Activated CD8-positive, alpha-beta T cell treated with anti-CD3 and anti-CD28 coated beads for 36 hours (primary cell): ENCODE results near the gene TACSTD2. TPM values are rescaled to one million over a fixed set of nuclear protein-coding genes. Genes with fewer than 3 reads are reported as not detected.
"Not testable (repeated sequence)": the region's sequence is repeated elsewhere in the genome, so short reads cannot be mapped to it uniquely, and the experiment has no call there.

ENCODE experiments used
- ATAC-seq: fragments of 200-7000 bp; cut with Tn5 transposase; one replicate; pipeline ENCODE4 v1.10.0; 2021; ENCODE audit warnings: mild to moderate bottlenecking, moderate library complexity
- CTCF ChIA-PET: fragments of 350-600 bp; sonication (Branson Sonifier 250); formaldehyde crosslinking; loops from one replicate; lab custom pipeline; 2021; ENCODE audit warnings: antibody characterized with exemption; lab: Charles Lee
- POLR2A ChIA-PET: fragments of 350-600 bp; sonication (Branson Sonifier 250); formaldehyde crosslinking; loops from one replicate; lab custom pipeline; 2021; ENCODE audit warnings: antibody characterized with exemption; lab: Charles Lee
- DNase-seq: peaks from one replicate; pipeline ENCODE4 v3.0.0-alpha.2; 2020
- H3K27ac Mint-ChIP-seq: one replicate; pipeline ENCODE4 v1.8.0; 2021; ENCODE audit warnings: mild to moderate bottlenecking, mixed read lengths
- H3K27me3 Mint-ChIP-seq: one replicate; pipeline ENCODE4 v1.8.0; 2021; ENCODE audit warnings: mixed read lengths
- H3K36me3 Mint-ChIP-seq: one replicate; pipeline ENCODE4 v1.8.0; 2021; ENCODE audit warnings: low read depth, mixed read lengths
- H3K4me1 Mint-ChIP-seq: one replicate; pipeline ENCODE4 v1.8.0; 2021; ENCODE audit warnings: low read depth, mixed read lengths
- H3K4me3 Mint-ChIP-seq: one replicate; pipeline ENCODE4 v1.8.0; 2021; ENCODE audit warnings: mild to moderate bottlenecking, moderate library complexity, mixed read lengths
- H3K9me3 Mint-ChIP-seq: one replicate; pipeline ENCODE4 v1.8.0; 2021; ENCODE audit warnings: mixed read lengths
- intact Hi-C: fragments of 100-400 bp; cut with micrococcal nuclease; formaldehyde crosslinking; loops from one replicate; pipeline ENCODE4 v1.10.0; 2022
- total RNA-seq, 2 experiments: library from RNA; stranded (reverse); gene quantifications; one replicate each; pipeline ENCODE4 v1.2.3, GENCODE V29; 2021
- TF ChIP-seq, protein P1 (sequence below): fragments of 200-600 bp; IDR thresholded peaks from one replicate; pipeline ENCODE4 v1.8.0; 2022; ENCODE audit warnings: antibody characterized with exemption, mild to moderate bottlenecking

TACSTD2 gene
- total RNA-seq, 2 experiments from 2014 or later = 0.68 to 0.92 TPM

DNA sequence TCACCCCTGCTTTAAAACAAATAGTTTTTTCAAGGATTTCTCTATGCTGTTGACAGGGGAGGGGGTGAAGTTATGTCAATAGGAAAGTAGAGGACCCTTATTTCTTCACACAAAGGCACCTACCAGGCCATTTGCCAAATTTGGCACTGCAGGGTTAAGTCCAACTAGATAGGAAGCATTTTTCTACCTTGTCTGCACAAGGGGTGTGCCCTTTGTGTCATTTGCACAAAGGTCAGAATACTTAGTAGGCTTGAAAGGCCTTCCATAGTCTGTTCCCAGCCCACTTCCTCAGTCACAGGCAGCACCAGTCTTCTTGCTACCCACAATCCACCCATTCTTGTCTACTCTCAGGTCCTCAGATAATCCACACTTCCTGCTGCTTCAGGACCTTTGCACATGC lies 7.0 kb downstream of the TACSTD2 start:
- Mint-ChIP-seq H3K4me1 (peaks cover 15% of the 10 kb centered on the region), H3K4me3 (no peak overlapping the region), H3K27me3 (peaks cover 44% of the 10 kb centered on the region), H3K36me3 (no peaks in the 10 kb centered on the region), H3K9me3 (no peaks in the 10 kb centered on the region), H3K27ac (no peak overlapping the region)
- no peak for ATAC-seq
- intact Hi-C loops = no loop called here
- DNase-seq = no peak
- TF ChIP-seq, protein P1, sequence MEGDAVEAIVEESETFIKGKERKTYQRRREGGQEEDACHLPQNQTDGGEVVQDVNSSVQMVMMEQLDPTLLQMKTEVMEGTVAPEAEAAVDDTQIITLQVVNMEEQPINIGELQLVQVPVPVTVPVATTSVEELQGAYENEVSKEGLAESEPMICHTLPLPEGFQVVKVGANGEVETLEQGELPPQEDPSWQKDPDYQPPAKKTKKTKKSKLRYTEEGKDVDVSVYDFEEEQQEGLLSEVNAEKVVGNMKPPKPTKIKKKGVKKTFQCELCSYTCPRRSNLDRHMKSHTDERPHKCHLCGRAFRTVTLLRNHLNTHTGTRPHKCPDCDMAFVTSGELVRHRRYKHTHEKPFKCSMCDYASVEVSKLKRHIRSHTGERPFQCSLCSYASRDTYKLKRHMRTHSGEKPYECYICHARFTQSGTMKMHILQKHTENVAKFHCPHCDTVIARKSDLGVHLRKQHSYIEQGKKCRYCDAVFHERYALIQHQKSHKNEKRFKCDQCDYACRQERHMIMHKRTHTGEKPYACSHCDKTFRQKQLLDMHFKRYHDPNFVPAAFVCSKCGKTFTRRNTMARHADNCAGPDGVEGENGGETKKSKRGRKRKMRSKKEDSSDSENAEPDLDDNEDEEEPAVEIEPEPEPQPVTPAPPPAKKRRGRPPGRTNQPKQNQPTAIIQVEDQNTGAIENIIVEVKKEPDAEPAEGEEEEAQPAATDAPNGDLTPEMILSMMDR = no peak
- ChIA-PET CTCF (no interaction called here), POLR2A (no interaction called here)

DNA sequence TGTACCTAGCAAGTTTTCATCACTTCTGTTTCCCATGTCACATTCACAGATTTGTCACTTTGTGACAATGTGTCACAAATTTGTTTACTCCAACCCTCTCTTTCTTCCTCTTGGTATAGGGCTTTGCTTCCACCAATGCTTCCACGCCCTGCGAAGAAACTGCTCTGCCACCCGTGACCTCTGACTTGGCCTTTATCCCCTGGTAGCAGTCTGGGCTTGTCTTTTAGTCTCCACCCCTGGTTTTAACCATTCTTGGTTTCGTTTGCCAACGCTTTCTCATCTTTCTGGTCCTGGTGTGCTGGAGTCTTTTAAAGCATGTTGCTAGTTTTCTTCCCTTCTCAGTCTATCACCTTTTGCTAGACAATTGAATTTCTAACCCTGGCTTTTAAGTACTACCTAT lies 8.1 kb downstream of the TACSTD2 start:
- DNase-seq (no peak), ATAC-seq (no peak)
- Mint-ChIP-seq H3K4me1 (peaks cover 11% of the 10 kb centered on the region), H3K27ac (no peak overlapping the region), H3K4me3 (no peak overlapping the region), H3K36me3 (no peaks in the 10 kb centered on the region), H3K27me3 (peaks cover 40% of the 10 kb centered on the region), H3K9me3 (no peaks in the 10 kb centered on the region)
- intact Hi-C loops = no loop called here
- ChIA-PET CTCF (interaction anchor here (1.8 kb wide), 1 partner anchor 53 kb away, joined by 6 read pairs; no protein-coding TSS in a partner anchor), POLR2A (interaction anchor here (0.7 kb wide), 1 partner anchor 119 kb away, joined by 3 read pairs; no protein-coding TSS in a partner anchor)
- TF ChIP-seq, protein P1 = no peak

DNA sequence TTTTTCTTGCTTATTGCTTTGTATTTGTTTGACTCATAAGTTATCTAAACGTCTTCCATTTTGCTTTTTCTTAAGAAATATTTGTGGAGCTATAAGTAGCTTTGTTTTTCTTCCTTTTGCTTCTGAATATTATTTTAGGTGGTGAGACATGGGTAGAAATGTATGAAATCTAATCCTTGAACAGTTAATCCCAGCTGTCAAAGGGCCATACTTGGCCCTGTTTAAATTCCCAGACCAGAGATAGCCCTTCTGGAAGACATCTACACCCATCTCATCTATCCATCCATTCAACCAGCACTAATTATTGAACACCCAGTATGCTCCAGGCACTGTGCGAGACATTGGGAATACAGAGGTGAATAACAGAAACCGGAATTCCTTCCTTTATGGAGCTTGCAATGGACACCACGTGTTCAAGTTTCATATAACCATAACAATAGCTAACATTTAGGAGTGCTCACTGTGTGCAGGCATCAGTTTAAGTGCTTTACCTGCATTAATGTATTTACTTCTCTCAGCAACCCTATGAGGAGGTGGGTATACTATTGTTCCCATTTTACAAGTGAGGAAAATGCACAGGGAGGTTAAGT lies 8.7 kb downstream of the TACSTD2 start:
- intact Hi-C loops = no loop called here
- ATAC-seq (no peak), DNase-seq (no peak)
- no peaks in the 10 kb centered on the region for H3K36me3 Mint-ChIP-seq
- no peak overlapping the region for H3K4me3 Mint-ChIP-seq
- no peaks in the 10 kb centered on the region for H3K9me3 Mint-ChIP-seq
- no peak overlapping the region for H3K27ac Mint-ChIP-seq
- ChIA-PET CTCF (interaction anchor here (1.1 to 1.8 kb wide), 2 partner anchors 53 to 84 kb away, joined by 3 to 6 read pairs; no protein-coding TSS in a partner anchor), POLR2A (interaction anchor here (0.7 kb wide), 1 partner anchor 120 kb away, joined by 3 read pairs; no protein-coding TSS in a partner anchor)
- peaks cover 5% of the 10 kb centered on the region for H3K4me1 Mint-ChIP-seq
- TF ChIP-seq, protein P1 = no peak
- H3K27me3 Mint-ChIP-seq = peaks cover 39% of the 10 kb centered on the region

DNA sequence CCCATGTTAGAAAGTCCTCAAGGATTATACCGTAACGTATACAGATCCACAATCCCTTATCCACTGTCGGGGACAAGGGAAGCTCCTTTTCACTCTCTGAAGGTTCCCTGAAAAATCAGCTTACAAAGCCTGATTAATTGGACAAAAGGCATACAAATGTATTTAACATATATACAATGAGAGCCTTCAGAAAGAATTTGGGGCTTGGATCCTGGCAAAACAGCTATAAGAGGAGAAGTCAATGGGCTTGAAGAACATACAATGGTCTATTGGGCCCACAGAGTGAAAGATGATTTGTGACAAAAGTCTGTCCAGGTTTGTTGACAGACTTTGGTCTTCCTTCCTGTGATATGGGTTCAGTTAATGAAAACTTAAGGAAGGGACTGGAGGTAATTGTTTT lies 10.7 kb downstream of the TACSTD2 start:
- Mint-ChIP-seq H3K4me1 (no peaks in the 10 kb centered on the region), H3K27ac (no peak overlapping the region), H3K36me3 (no peaks in the 10 kb centered on the region), H3K9me3 (no peaks in the 10 kb centered on the region), H3K4me3 (no peak overlapping the region), H3K27me3 (peaks cover 40% of the 10 kb centered on the region)
- POLR2A ChIA-PET = no interaction called here
- ATAC-seq (no peak), DNase-seq (no peak)
- TF ChIP-seq, protein P1 = no peak
- intact Hi-C loops = no loop called here
- CTCF ChIA-PET = no interaction called here

DNA sequence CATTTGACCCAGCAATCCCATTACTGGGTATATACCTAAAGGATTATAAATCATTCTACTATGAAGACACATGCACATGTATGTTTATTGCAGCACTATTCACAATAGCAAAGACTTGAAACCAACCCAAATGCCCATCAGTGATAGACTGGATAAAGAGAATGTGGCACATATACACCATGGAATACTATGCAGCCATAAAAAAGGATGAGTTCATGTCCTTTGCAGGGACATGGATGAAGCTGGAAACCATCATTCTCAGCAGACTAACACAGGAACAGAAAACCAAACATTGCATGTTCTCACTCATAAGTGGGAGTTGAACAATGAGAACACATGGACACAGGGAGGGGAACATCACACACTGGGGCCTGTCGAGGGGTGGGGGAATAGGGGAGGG lies 13.3 kb downstream of the TACSTD2 start:
- H3K9me3 Mint-ChIP-seq, CTCF ChIA-PET, H3K4me3 Mint-ChIP-seq, DNase-seq, POLR2A ChIA-PET, H3K36me3 Mint-ChIP-seq, H3K4me1 Mint-ChIP-seq, ATAC-seq, H3K27ac Mint-ChIP-seq, intact Hi-C loops: not testable (repeated sequence)
- H3K27me3 Mint-ChIP-seq = peaks cover 27% of the 10 kb centered on the region
